Gastroesophageal sphincter (tissue), 3 donors: ENCODE data around the gene GRID1.

Experiments
- POLR2A ChIP-seq, 2 donors: fragments of 450-650 bp; IDR thresholded peaks; one replicate each; pipeline ENCODE4 v1.6.1; 2017; ENCODE audit warnings: antibody characterized with exemption in 2 of 2, mild to moderate bottlenecking in 2 of 2, moderate library complexity in 1 of 2
- POLR2AphosphoS5 ChIP-seq: sonication (generic); formaldehyde crosslinking; IDR thresholded peaks from one replicate; pipeline ENCODE4 v1.6.1; 2017; ENCODE audit warnings: antibody characterized with exemption
- TF ChIP-seq, protein P1 (sequence below), 4 experiments: fragments of 200-600 bp in 2 of 4; fragments of 450-650 bp in 2 of 4; sonication (generic) in 1 of 4; IDR thresholded peaks; one replicate each; pipeline ENCODE4 v1.5.1; 2017 to 2019; ENCODE audit warnings: antibody characterized with exemption in 4 of 4, mild to moderate bottlenecking in 2 of 4, moderate library complexity in 2 of 4

DNA sequence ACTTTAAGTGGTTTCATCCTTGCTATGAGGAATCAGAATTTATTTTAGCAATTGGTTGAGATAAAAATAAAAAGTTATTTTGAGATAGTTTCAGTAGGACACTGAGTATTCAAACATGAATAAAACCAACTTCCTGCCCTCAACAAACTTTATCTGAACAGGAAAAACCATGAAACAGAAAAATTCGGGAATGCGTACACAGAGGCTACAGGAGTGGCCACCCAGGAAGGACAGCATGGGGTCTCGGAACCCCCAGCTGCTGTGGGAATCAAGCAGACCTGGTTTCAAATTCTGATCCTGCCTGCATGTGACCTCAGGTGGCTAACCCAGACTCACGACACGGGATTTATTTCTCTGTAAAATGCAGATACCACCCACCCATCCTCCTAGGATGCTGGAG, 49.0 kb upstream of the GRID1 start:
- TF ChIP-seq POLR2AphosphoS5 (no peak), POLR2A (IDR thresholded peaks at IDR 0.05) (no peak)
- TF ChIP-seq, protein P1, sequence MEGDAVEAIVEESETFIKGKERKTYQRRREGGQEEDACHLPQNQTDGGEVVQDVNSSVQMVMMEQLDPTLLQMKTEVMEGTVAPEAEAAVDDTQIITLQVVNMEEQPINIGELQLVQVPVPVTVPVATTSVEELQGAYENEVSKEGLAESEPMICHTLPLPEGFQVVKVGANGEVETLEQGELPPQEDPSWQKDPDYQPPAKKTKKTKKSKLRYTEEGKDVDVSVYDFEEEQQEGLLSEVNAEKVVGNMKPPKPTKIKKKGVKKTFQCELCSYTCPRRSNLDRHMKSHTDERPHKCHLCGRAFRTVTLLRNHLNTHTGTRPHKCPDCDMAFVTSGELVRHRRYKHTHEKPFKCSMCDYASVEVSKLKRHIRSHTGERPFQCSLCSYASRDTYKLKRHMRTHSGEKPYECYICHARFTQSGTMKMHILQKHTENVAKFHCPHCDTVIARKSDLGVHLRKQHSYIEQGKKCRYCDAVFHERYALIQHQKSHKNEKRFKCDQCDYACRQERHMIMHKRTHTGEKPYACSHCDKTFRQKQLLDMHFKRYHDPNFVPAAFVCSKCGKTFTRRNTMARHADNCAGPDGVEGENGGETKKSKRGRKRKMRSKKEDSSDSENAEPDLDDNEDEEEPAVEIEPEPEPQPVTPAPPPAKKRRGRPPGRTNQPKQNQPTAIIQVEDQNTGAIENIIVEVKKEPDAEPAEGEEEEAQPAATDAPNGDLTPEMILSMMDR (IDR thresholded peaks at IDR 0.05) = no peak
